WTC11 (cell line): Measurements from ENCODE around the gene POU4F1. TPM values are rescaled to one million over a fixed set of nuclear protein-coding genes. Genes with fewer than 3 reads are reported as not detected.

Experiments used
- ATAC-seq: fragments of 200-7000 bp; cut with Tn5 transposase; 2 replicates; pipeline ENCODE4 v1.10.0; 2021; ENCODE audit warnings: mild to moderate bottlenecking, moderate library complexity
- CTCF ChIA-PET: fragments of 300-600 bp; sonication (Branson Sonifier 250); formaldehyde crosslinking; loops from one replicate; lab custom pipeline; 2021; ENCODE audit warnings: antibody characterized with exemption; lab: Charles Lee
- POLR2A ChIA-PET: fragments of 350-600 bp; sonication (Branson Sonifier 250); formaldehyde crosslinking; loops from one replicate; lab custom pipeline; 2021; ENCODE audit warnings: antibody characterized with exemption; lab: Charles Lee
- DNase-seq: peaks from one replicate; pipeline ENCODE4 v3.0.0; 2021; ENCODE audit warnings: low spot score
- H3K27ac Mint-ChIP-seq: 2 replicates; pipeline ENCODE4 v1.8.0; 2021; ENCODE audit warnings: mixed read lengths
- H3K27me3 Mint-ChIP-seq: 2 replicates; pipeline ENCODE4 v1.8.0; 2021; ENCODE audit warnings: low read depth, mild to moderate bottlenecking, moderate library complexity, mixed read lengths
- H3K36me3 Mint-ChIP-seq: 2 replicates; pipeline ENCODE4 v1.8.0; 2021; ENCODE audit warnings: mixed read lengths
- H3K4me1 Mint-ChIP-seq: 2 replicates; pipeline ENCODE4 v1.8.0; 2022; ENCODE audit warnings: mixed read lengths
- H3K4me3 Mint-ChIP-seq: 2 replicates; pipeline ENCODE4 v1.8.0; 2021; ENCODE audit warnings: mild to moderate bottlenecking, moderate library complexity, mixed read lengths
- H3K9me3 Mint-ChIP-seq: 2 replicates; pipeline ENCODE4 v1.8.0; 2021; ENCODE audit warnings: mixed read lengths
- GRHL2 ChIP-seq: fragments of 250-450 bp; sonication (Bioruptor Pico); IDR thresholded peaks from 2 replicates; pipeline ENCODE4 v1.8.0; 2022; ENCODE audit warnings: mild to moderate bottlenecking, moderate library complexity; ENCODE audit not compliant: insufficient replicate concordance, severe bottlenecking
- KAT7 ChIP-seq: sonication (generic); formaldehyde crosslinking; IDR thresholded peaks from 2 replicates; pipeline ENCODE4 v1.8.1; 2023; ENCODE audit warnings: missing genetic modification reagents, mild to moderate bottlenecking, borderline replicate concordance
- NFYB ChIP-seq: sonication (generic); formaldehyde crosslinking; conservative IDR thresholded peaks from 2 replicates; pipeline ENCODE4 v1.8.0; 2022; ENCODE audit warnings: low read depth, missing genetic modification reagents
- PRRX2 ChIP-seq: fragments of 250-450 bp; sonication (Bioruptor Pico); IDR thresholded peaks from 2 replicates; pipeline ENCODE4 v1.8.0; 2021; ENCODE audit warnings: mild to moderate bottlenecking
- TEAD4 ChIP-seq: sonication (generic); formaldehyde crosslinking; IDR thresholded peaks from 2 replicates; pipeline ENCODE4 v1.8.0; 2022; ENCODE audit warnings: mild to moderate bottlenecking, missing genetic modification reagents
- ZBTB21 ChIP-seq: sonication (generic); formaldehyde crosslinking; IDR thresholded peaks from 2 replicates; pipeline ENCODE4 v1.8.1; 2023; ENCODE audit warnings: mild to moderate bottlenecking, missing genetic modification reagents, borderline replicate concordance
- ZNF121 ChIP-seq: sonication (generic); formaldehyde crosslinking; IDR thresholded peaks from 2 replicates; pipeline ENCODE4 v1.8.0; 2023; ENCODE audit warnings: missing genetic modification reagents
- total RNA-seq: library from RNA; stranded (reverse); gene quantifications from 3 replicates; pipeline ENCODE4 v1.2.3, GENCODE V29; 2021
- TF ChIP-seq, protein P1 (sequence below): sonication (generic); formaldehyde crosslinking; IDR thresholded peaks from 2 replicates; pipeline ENCODE4 v1.8.0; 2023; ENCODE audit warnings: mild to moderate bottlenecking, missing genetic modification reagents
- TF ChIP-seq, protein P2 (sequence below): fragments of 250-450 bp; sonication (Bioruptor Pico); IDR thresholded peaks from 2 replicates; pipeline ENCODE4 v1.9.0; 2021; ENCODE audit warnings: moderate library complexity, mild to moderate bottlenecking, inconsistent platforms, borderline replicate concordance
- TF ChIP-seq, protein P3 (sequence below): sonication (generic); formaldehyde crosslinking; IDR thresholded peaks from 2 replicates; pipeline ENCODE4 v1.8.1; 2023; ENCODE audit warnings: mild to moderate bottlenecking, missing genetic modification reagents
- TF ChIP-seq, protein P4 (sequence below): sonication (generic); formaldehyde crosslinking; IDR thresholded peaks from 2 replicates; pipeline ENCODE4 v1.8.0; 2023; ENCODE audit warnings: missing genetic modification reagents, mild to moderate bottlenecking, borderline replicate concordance
- TF ChIP-seq, protein P5 (sequence below): sonication (generic); formaldehyde crosslinking; IDR thresholded peaks from 2 replicates; pipeline ENCODE4 v1.8.0; 2022; ENCODE audit warnings: mild to moderate bottlenecking, missing genetic modification reagents
- TF ChIP-seq, protein P6 (sequence below): fragments of 250-450 bp; sonication (Bioruptor Pico); IDR thresholded peaks from 2 replicates; pipeline ENCODE4 v1.9.0; 2021; ENCODE audit warnings: mild to moderate bottlenecking, borderline replicate concordance

Gene POU4F1
- total RNA-seq, 1 experiment from 2014 or later: 0.26 TPM

DNA sequence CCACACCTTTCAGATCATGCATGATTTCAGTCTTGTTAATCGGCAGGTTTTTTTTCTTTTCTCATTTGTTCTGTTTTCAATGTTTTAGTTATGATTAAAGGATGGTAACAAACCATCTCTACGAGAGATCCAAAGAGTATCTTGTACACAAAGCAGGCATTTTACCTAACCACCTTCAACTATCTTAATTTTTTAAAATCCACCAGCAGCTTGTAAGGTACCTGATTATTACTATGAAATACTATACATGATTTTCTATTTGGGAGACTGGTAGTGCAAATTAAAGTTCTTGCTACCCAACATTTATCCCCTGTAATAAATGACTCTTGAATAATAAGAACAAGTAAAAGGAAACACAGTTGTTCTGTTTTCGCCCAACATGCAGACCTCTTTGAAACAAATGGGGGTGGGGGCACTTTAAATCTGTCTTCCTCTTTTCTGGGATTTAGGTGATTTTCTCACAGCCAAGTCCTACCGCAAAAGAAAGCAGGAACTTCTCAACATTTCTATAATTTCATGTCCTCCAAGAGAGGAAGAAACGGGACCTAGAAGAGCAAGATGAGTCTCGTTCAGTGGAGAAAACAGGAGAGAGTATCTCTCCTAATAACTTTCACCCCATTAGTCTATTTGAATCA, 3.6 kb downstream of the POU4F1 start:
- CTCF ChIA-PET: no interaction called here
- H3K36me3 Mint-ChIP-seq: no peaks in the 10 kb centered on the region
- H3K27ac Mint-ChIP-seq: no peak overlapping the region
- no peaks in the 10 kb centered on the region for H3K9me3 Mint-ChIP-seq
- ATAC-seq: no peak
- TF ChIP-seq, protein P1, sequence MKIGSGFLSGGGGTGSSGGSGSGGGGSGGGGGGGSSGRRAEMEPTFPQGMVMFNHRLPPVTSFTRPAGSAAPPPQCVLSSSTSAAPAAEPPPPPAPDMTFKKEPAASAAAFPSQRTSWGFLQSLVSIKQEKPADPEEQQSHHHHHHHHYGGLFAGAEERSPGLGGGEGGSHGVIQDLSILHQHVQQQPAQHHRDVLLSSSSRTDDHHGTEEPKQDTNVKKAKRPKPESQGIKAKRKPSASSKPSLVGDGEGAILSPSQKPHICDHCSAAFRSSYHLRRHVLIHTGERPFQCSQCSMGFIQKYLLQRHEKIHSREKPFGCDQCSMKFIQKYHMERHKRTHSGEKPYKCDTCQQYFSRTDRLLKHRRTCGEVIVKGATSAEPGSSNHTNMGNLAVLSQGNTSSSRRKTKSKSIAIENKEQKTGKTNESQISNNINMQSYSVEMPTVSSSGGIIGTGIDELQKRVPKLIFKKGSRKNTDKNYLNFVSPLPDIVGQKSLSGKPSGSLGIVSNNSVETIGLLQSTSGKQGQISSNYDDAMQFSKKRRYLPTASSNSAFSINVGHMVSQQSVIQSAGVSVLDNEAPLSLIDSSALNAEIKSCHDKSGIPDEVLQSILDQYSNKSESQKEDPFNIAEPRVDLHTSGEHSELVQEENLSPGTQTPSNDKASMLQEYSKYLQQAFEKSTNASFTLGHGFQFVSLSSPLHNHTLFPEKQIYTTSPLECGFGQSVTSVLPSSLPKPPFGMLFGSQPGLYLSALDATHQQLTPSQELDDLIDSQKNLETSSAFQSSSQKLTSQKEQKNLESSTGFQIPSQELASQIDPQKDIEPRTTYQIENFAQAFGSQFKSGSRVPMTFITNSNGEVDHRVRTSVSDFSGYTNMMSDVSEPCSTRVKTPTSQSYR: no peak
- no peak for TF ChIP-seq TEAD4 (CRISPR knock-in tag)
- TF ChIP-seq, protein P2, sequence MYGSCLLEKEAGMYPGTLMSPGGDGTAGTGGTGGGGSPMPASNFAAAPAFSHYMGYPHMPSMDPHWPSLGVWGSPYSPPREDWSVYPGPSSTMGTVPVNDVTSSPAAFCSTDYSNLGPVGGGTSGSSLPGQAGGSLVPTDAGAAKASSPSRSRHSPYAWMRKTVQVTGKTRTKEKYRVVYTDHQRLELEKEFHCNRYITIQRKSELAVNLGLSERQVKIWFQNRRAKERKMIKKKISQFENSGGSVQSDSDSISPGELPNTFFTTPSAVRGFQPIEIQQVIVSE (CRISPR knock-in tag): no peak
- no peak for TF ChIP-seq KAT7
- TF ChIP-seq, protein P3, sequence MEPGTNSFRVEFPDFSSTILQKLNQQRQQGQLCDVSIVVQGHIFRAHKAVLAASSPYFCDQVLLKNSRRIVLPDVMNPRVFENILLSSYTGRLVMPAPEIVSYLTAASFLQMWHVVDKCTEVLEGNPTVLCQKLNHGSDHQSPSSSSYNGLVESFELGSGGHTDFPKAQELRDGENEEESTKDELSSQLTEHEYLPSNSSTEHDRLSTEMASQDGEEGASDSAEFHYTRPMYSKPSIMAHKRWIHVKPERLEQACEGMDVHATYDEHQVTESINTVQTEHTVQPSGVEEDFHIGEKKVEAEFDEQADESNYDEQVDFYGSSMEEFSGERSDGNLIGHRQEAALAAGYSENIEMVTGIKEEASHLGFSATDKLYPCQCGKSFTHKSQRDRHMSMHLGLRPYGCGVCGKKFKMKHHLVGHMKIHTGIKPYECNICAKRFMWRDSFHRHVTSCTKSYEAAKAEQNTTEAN: no peak
- TF ChIP-seq, protein P4, sequence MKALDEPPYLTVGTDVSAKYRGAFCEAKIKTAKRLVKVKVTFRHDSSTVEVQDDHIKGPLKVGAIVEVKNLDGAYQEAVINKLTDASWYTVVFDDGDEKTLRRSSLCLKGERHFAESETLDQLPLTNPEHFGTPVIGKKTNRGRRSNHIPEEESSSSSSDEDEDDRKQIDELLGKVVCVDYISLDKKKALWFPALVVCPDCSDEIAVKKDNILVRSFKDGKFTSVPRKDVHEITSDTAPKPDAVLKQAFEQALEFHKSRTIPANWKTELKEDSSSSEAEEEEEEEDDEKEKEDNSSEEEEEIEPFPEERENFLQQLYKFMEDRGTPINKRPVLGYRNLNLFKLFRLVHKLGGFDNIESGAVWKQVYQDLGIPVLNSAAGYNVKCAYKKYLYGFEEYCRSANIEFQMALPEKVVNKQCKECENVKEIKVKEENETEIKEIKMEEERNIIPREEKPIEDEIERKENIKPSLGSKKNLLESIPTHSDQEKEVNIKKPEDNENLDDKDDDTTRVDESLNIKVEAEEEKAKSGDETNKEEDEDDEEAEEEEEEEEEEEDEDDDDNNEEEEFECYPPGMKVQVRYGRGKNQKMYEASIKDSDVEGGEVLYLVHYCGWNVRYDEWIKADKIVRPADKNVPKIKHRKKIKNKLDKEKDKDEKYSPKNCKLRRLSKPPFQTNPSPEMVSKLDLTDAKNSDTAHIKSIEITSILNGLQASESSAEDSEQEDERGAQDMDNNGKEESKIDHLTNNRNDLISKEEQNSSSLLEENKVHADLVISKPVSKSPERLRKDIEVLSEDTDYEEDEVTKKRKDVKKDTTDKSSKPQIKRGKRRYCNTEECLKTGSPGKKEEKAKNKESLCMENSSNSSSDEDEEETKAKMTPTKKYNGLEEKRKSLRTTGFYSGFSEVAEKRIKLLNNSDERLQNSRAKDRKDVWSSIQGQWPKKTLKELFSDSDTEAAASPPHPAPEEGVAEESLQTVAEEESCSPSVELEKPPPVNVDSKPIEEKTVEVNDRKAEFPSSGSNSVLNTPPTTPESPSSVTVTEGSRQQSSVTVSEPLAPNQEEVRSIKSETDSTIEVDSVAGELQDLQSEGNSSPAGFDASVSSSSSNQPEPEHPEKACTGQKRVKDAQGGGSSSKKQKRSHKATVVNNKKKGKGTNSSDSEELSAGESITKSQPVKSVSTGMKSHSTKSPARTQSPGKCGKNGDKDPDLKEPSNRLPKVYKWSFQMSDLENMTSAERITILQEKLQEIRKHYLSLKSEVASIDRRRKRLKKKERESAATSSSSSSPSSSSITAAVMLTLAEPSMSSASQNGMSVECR (CRISPR knock-in tag): no peak
- no peak for TF ChIP-seq GRHL2
- TF ChIP-seq, all 79 proteins: peak for 0
- no peak for DNase-seq
- no peak overlapping the region for H3K4me3 Mint-ChIP-seq
- peaks cover 51% of the 10 kb centered on the region for H3K4me1 Mint-ChIP-seq
- peaks cover 97% of the 10 kb centered on the region for H3K27me3 Mint-ChIP-seq
- POLR2A ChIA-PET: no interaction called here

DNA sequence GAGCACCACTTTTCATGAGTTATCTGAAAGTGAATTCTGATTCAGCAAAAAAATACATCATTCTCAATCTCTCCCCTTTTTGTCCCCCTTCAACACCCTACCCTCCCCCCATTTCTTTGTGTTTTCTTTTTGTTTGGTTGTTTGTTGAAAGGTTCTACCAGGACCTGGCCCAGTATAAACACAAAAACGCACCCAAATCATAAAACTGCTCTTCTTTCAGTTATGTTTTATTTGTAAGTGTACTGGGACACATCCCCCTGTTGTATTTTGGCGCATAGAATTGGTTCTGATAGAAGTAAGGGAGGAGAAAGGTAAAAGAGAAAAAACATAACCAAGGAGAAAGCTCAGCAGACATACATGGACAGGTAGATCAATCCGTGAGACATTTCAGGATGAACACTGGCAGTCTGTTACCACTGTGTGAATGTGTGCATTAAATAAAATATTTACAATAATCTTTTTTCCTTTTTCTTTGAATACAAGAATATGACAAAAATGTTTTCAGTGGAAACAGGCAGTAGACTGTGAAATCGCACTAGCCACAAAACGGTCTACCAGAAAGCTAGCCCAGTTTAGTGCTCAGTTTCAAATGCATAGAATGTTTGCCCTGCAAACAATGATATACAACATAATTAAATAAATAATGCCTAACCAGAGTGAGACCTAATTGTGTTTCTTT, 4.2 kb downstream of the POU4F1 start:
- CTCF ChIA-PET: no interaction called here
- Mint-ChIP-seq H3K36me3 (no peaks in the 10 kb centered on the region), H3K9me3 (no peaks in the 10 kb centered on the region), H3K4me1 (peaks cover 54% of the 10 kb centered on the region), H3K4me3 (no peak overlapping the region), H3K27ac (no peak overlapping the region), H3K27me3 (peaks cover 97% of the 10 kb centered on the region)
- DNase-seq (no peak), ATAC-seq (no peak)
- POLR2A ChIA-PET: no interaction called here
- TF ChIP-seq, protein P3: no peak
- TF ChIP-seq, protein P1: no peak
- TF ChIP-seq, protein P5, sequence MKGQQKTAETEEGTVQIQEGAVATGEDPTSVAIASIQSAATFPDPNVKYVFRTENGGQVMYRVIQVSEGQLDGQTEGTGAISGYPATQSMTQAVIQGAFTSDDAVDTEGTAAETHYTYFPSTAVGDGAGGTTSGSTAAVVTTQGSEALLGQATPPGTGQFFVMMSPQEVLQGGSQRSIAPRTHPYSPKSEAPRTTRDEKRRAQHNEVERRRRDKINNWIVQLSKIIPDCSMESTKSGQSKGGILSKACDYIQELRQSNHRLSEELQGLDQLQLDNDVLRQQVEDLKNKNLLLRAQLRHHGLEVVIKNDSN (CRISPR knock-in tag): no peak
- TF ChIP-seq PRRX2 (CRISPR knock-in tag): no peak
- TF ChIP-seq ZNF121 (CRISPR knock-in tag): no peak
- TF ChIP-seq, protein P6, sequence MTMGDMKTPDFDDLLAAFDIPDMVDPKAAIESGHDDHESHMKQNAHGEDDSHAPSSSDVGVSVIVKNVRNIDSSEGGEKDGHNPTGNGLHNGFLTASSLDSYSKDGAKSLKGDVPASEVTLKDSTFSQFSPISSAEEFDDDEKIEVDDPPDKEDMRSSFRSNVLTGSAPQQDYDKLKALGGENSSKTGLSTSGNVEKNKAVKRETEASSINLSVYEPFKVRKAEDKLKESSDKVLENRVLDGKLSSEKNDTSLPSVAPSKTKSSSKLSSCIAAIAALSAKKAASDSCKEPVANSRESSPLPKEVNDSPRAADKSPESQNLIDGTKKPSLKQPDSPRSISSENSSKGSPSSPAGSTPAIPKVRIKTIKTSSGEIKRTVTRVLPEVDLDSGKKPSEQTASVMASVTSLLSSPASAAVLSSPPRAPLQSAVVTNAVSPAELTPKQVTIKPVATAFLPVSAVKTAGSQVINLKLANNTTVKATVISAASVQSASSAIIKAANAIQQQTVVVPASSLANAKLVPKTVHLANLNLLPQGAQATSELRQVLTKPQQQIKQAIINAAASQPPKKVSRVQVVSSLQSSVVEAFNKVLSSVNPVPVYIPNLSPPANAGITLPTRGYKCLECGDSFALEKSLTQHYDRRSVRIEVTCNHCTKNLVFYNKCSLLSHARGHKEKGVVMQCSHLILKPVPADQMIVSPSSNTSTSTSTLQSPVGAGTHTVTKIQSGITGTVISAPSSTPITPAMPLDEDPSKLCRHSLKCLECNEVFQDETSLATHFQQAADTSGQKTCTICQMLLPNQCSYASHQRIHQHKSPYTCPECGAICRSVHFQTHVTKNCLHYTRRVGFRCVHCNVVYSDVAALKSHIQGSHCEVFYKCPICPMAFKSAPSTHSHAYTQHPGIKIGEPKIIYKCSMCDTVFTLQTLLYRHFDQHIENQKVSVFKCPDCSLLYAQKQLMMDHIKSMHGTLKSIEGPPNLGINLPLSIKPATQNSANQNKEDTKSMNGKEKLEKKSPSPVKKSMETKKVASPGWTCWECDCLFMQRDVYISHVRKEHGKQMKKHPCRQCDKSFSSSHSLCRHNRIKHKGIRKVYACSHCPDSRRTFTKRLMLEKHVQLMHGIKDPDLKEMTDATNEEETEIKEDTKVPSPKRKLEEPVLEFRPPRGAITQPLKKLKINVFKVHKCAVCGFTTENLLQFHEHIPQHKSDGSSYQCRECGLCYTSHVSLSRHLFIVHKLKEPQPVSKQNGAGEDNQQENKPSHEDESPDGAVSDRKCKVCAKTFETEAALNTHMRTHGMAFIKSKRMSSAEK: no peak
- no peak for TF ChIP-seq ZBTB21 (CRISPR knock-in tag)
- no peak for TF ChIP-seq NFYB (CRISPR knock-in tag)
